PC-9 (cell line): ENCODE results near the gene SNX6. TPM values are rescaled to one million over a fixed set of nuclear protein-coding genes. Genes with fewer than 3 reads are reported as not detected.
"Not testable (repeated sequence)": the region's sequence is repeated elsewhere in the genome, so short reads cannot be mapped to it uniquely, and the experiment has no call there.

Experiments used
- BruUV-seq: library from RNA; stranded (reverse); fragments of 400-500 nt; replicated peaks from 2 replicates; lab custom pipeline; 2021; lab: Mats Ljungman, UMichigan
- CTCF ChIA-PET: fragments of 300-600 bp; sonication (Branson Sonifier 250); formaldehyde crosslinking; loops from one replicate; lab custom pipeline; 2022; ENCODE audit warnings: antibody characterized with exemption; lab: Charles Lee
- POLR2A ChIA-PET: fragments of 300-600 bp; sonication (Branson Sonifier 250); formaldehyde crosslinking; loops from one replicate; lab custom pipeline; 2022; ENCODE audit warnings: antibody characterized with exemption; ENCODE audit not compliant: unreplicated experiment; lab: Charles Lee
- DNase-seq, 2 experiments: peaks; one replicate each; pipeline versions ENCODE4 v3.0.0 to v3.0.0-alpha.2; 2015 to 2022; ENCODE audit warnings: mixed read lengths in 1 of 2
- H2AFZ ChIP-seq: fragments of 200-600 bp; sonication (generic); 2 replicates; pipeline ENCODE4 v1.8.1; 2017; ENCODE audit warnings: antibody characterized with exemption
- H3F3A ChIP-seq: fragments of 200-600 bp; sonication (generic); 2 replicates; pipeline ENCODE4 v1.8.1; 2017; ENCODE audit warnings: antibody characterized with exemption, mild to moderate bottlenecking, low read depth; ENCODE audit not compliant: insufficient read depth
- H3K27ac ChIP-seq: fragments of 200-600 bp; sonication (generic); 2 replicates; pipeline ENCODE4 v1.6.1; 2016; ENCODE audit warnings: mixed run types
- H3K27me3 ChIP-seq: fragments of 200-600 bp; sonication (generic); 2 replicates; pipeline ENCODE4 v1.6.1; 2016; ENCODE audit warnings: low read depth, mixed run types; ENCODE audit not compliant: insufficient read depth
- H3K36me3 ChIP-seq: fragments of 200-600 bp; sonication (generic); 2 replicates; pipeline ENCODE4 v1.6.1; 2016; ENCODE audit warnings: low read depth, mixed run types
- H3K4me1 ChIP-seq: fragments of 200-600 bp; sonication (generic); replicated peaks from 2 replicates; pipeline ENCODE4 v1.6.1; 2016; ENCODE audit warnings: mixed run types; ENCODE audit not compliant: insufficient read depth
- H3K4me2 ChIP-seq: fragments of 200-600 bp; sonication (generic); 2 replicates; pipeline ENCODE4 v1.6.1; 2017; ENCODE audit warnings: mixed run types
- H3K4me3 ChIP-seq: fragments of 200-600 bp; sonication (generic); 2 replicates; pipeline ENCODE4 v1.6.1; 2016; ENCODE audit warnings: mixed run types
- H3K79me2 ChIP-seq: fragments of 200-600 bp; sonication (generic); 2 replicates; pipeline ENCODE4 v1.6.1; 2017; ENCODE audit warnings: low read depth, mixed run types
- H3K9me2 ChIP-seq: fragments of 200-600 bp; sonication (generic); 2 replicates; pipeline ENCODE4 v1.8.1; 2017; ENCODE audit warnings: mild to moderate bottlenecking; ENCODE audit not compliant: insufficient read depth
- H3K9me3 ChIP-seq: fragments of 200-600 bp; sonication (generic); 2 replicates; pipeline ENCODE4 v1.8.1; 2016; ENCODE audit warnings: low read depth; ENCODE audit not compliant: insufficient read depth
- H4K20me1 ChIP-seq: fragments of 200-600 bp; sonication (generic); 2 replicates; pipeline ENCODE4 v1.8.1; 2017; ENCODE audit not compliant: insufficient read depth
- EZH2 ChIP-seq: fragments of 200-600 bp; sonication (generic); IDR thresholded peaks from 2 replicates; pipeline ENCODE4 v1.8.0; 2017; ENCODE audit warnings: antibody characterized with exemption, low read depth
- intact Hi-C: fragments of 100-400 bp; cut with micrococcal nuclease; formaldehyde crosslinking; loops from one replicate; pipeline ENCODE4 v1.10.0; 2022; ENCODE audit not compliant: unreplicated experiment
- total RNA-seq: library from RNA; stranded (reverse); gene quantifications from 2 replicates; pipeline ENCODE4 v1.2.3, GENCODE V29; 2021
- TF ChIP-seq, protein P1 (sequence below): fragments of 200-600 bp; sonication (generic); conservative IDR thresholded peaks from 2 replicates; pipeline ENCODE4 v1.6.1; 2017; ENCODE audit warnings: mixed run types, antibody characterized with exemption, mild to moderate bottlenecking, moderate library complexity

The SNX6 gene
- total RNA-seq, 1 experiment from 2014 or later: 51.8 TPM

- peak overlapping the region; percentile 60 for H3K4me2 ChIP-seq
- no peaks in the 10 kb centered on the region for H3K36me3 ChIP-seq
- no peaks in the 10 kb centered on the region for H3K79me2 ChIP-seq
- 0 out of 2 replicates have a peak, but pooled peaks cover 5% of the 10 kb centered on the region for H3K4me1 ChIP-seq
- TSS peak; percentile 71 for BruUV-seq
- H4K20me1 ChIP-seq: no peaks in the 10 kb centered on the region
- H2AFZ ChIP-seq: no peak overlapping the region
- no peak for TF ChIP-seq EZH2
- TF ChIP-seq, protein P1, sequence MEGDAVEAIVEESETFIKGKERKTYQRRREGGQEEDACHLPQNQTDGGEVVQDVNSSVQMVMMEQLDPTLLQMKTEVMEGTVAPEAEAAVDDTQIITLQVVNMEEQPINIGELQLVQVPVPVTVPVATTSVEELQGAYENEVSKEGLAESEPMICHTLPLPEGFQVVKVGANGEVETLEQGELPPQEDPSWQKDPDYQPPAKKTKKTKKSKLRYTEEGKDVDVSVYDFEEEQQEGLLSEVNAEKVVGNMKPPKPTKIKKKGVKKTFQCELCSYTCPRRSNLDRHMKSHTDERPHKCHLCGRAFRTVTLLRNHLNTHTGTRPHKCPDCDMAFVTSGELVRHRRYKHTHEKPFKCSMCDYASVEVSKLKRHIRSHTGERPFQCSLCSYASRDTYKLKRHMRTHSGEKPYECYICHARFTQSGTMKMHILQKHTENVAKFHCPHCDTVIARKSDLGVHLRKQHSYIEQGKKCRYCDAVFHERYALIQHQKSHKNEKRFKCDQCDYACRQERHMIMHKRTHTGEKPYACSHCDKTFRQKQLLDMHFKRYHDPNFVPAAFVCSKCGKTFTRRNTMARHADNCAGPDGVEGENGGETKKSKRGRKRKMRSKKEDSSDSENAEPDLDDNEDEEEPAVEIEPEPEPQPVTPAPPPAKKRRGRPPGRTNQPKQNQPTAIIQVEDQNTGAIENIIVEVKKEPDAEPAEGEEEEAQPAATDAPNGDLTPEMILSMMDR: no peak
- H3K27me3 ChIP-seq: no peaks in the 10 kb centered on the region
- H3K9me2 ChIP-seq: no peaks in the 10 kb centered on the region
- H3K27ac ChIP-seq: peak overlapping the region; percentile 19; the same call in 1 of the 2 replicates
- intact Hi-C loops: no loop called here
- no peak for DNase-seq
- H3F3A ChIP-seq: peaks cover 7% of the 10 kb centered on the region; the same call in 1 of the 2 replicates
- ChIA-PET POLR2A (interaction anchor here (0.5 to 0.7 kb wide), 5 partner anchors 46 to 1263 kb away, joined by 3 to 10 read pairs (median 5); no protein-coding TSS in a partner anchor), CTCF (no interaction called here)
- no peaks in the 10 kb centered on the region for H3K9me3 ChIP-seq
- peak overlapping the region; percentile 18; the same call in 1 of the 2 replicates for H3K4me3 ChIP-seq
These were observed 75.3 kb downstream of the SNX6 start for GRCh38 chr14:34554540-34555250.

- H3K4me3 ChIP-seq, DNase-seq, H3K27me3 ChIP-seq, CTCF ChIA-PET, H3K9me2 ChIP-seq, H3K4me2 ChIP-seq, H3K36me3 ChIP-seq, BruUV-seq, H4K20me1 ChIP-seq, intact Hi-C loops, H3K27ac ChIP-seq, H3K79me2 ChIP-seq, H2AFZ ChIP-seq, H3K9me3 ChIP-seq, H3F3A ChIP-seq, H3K4me1 ChIP-seq: not testable (repeated sequence)
- POLR2A ChIA-PET: interaction anchor here (0.6 kb wide), 1 partner anchor 905 kb away, joined by 12 read pairs; no protein-coding TSS in a partner anchor
These were observed 80.5 kb downstream of the SNX6 start for GRCh38 chr14:34549276-34549966.

GRCh38 chr14:34548472-34548981 lies 81.4 kb downstream of the SNX6 start:
- H3K4me1 ChIP-seq: no peaks in the 10 kb centered on the region
- no peak overlapping the region for H3K4me3 ChIP-seq
- peaks cover 9% of the 10 kb centered on the region; the same call in 1 of the 2 replicates for H3F3A ChIP-seq
- TF ChIP-seq EZH2: no peak
- TF ChIP-seq, protein P1: no peak
- BruUV-seq: no TSS peak
- intact Hi-C loops: no loop called here
- no peak for DNase-seq
- no peaks in the 10 kb centered on the region for H3K36me3 ChIP-seq
- ChIA-PET POLR2A (interaction anchor here (0.6 kb wide), 1 partner anchor 906 kb away, joined by 12 read pairs; no protein-coding TSS in a partner anchor), CTCF (no interaction called here)
- no peak overlapping the region for H3K4me2 ChIP-seq
- no peaks in the 10 kb centered on the region for H3K27me3 ChIP-seq
- no peaks in the 10 kb centered on the region for H3K9me2 ChIP-seq
- H3K79me2 ChIP-seq: no peaks in the 10 kb centered on the region
- no peaks in the 10 kb centered on the region for H4K20me1 ChIP-seq
- H3K27ac ChIP-seq: no peak overlapping the region
- H2AFZ ChIP-seq: no peak overlapping the region
- H3K9me3 ChIP-seq: no peaks in the 10 kb centered on the region

DNA sequence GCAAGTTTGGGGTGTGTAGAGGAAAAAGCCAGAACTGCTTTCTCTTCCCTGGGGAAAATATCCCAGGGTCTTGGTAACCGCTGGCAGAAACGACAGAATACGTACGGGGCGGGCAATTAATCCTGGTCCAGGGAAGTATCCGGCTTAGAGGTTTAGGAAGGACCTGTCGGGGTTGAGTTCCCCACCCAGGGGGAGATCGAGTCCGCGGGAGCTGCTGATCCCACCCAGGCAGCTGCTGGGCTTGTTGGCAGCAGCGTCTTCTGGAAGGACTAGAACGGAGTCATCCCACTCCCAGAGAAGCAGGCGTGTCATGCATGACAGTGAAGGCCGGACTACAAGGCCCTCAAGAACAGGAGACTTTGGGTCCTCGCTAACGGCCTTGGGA lies 82.8 kb downstream of the SNX6 start:
- H3F3A ChIP-seq, DNase-seq, H3K4me1 ChIP-seq, H3K36me3 ChIP-seq, H2AFZ ChIP-seq, H3K79me2 ChIP-seq, H3K27ac ChIP-seq, H3K9me3 ChIP-seq, H3K4me3 ChIP-seq, H3K4me2 ChIP-seq, H3K27me3 ChIP-seq, CTCF ChIA-PET, intact Hi-C loops, BruUV-seq, POLR2A ChIA-PET, H4K20me1 ChIP-seq, H3K9me2 ChIP-seq: not testable (repeated sequence)

DNA sequence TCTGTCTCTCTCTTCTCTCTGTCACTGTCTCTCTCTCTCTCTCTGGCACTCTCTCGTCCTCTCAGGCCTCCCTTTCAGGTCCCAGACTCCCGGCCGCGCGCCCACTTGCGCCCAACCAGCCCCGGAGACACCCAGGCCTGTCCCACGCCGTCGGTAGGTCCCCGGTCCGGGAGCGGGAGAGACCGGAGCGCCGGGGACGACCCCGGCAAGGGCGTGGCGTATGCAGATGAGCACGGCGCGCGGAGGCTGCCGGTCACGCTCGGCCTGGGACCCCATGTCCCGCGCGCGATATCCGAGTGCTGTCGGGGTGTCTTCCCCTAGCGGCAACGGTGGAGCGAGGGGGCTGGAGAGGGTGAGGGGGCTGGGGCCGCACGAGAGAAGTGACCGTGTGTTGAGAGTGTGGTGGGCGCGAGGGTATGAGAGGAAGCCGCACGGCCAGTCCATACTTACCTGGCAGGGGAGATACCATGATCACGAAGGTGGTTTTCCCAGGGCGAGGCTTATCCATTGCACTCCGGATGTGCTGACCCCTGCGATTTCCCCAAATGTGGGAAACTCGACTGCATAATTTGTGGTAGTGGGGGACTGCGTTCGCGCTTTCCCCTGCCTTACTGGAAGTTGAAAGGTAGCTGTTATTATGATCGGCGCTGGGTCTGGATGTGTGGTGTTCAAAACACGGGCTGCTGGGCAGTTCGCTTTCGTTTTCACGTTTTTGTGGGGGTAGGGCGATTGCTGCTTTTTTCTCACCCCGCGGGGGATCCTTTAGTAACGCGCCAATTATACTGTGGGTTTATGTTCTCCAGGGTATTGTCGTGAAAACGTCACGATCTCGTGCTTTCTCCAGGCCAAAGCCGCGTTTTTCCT lies 83.4 kb downstream of the SNX6 start:
- H3K4me3 ChIP-seq, H3K4me2 ChIP-seq, H3K4me1 ChIP-seq, H2AFZ ChIP-seq, POLR2A ChIA-PET, H3K9me2 ChIP-seq, H3F3A ChIP-seq, H3K27me3 ChIP-seq, H3K27ac ChIP-seq, H3K9me3 ChIP-seq, H3K79me2 ChIP-seq, H4K20me1 ChIP-seq, intact Hi-C loops, DNase-seq, CTCF ChIA-PET, H3K36me3 ChIP-seq: not testable (repeated sequence)
- BruUV-seq: TSS peak; percentile 99
